PC-9 (cell line): ENCODE data around the gene FAM114A2. TPM values are rescaled to one million over a fixed set of nuclear protein-coding genes. Genes with fewer than 3 reads are reported as not detected.

Experiments
- BruUV-seq: library from RNA; stranded (reverse); fragments of 400-500 nt; replicated peaks from 2 replicates; lab custom pipeline; 2021; lab: Mats Ljungman, UMichigan
- CTCF ChIA-PET: fragments of 300-600 bp; sonication (Branson Sonifier 250); formaldehyde crosslinking; loops from one replicate; lab custom pipeline; 2022; ENCODE audit warnings: antibody characterized with exemption; lab: Charles Lee
- POLR2A ChIA-PET: fragments of 300-600 bp; sonication (Branson Sonifier 250); formaldehyde crosslinking; loops from one replicate; lab custom pipeline; 2022; ENCODE audit warnings: antibody characterized with exemption; ENCODE audit not compliant: unreplicated experiment; lab: Charles Lee
- DNase-seq, 2 experiments: peaks; one replicate each; pipeline versions ENCODE4 v3.0.0 to v3.0.0-alpha.2; 2015 to 2022; ENCODE audit warnings: mixed read lengths in 1 of 2
- H2AFZ ChIP-seq: fragments of 200-600 bp; sonication (generic); 2 replicates; pipeline ENCODE4 v1.8.1; 2017; ENCODE audit warnings: antibody characterized with exemption
- H3F3A ChIP-seq: fragments of 200-600 bp; sonication (generic); 2 replicates; pipeline ENCODE4 v1.8.1; 2017; ENCODE audit warnings: antibody characterized with exemption, mild to moderate bottlenecking, low read depth; ENCODE audit not compliant: insufficient read depth
- H3K27ac ChIP-seq: fragments of 200-600 bp; sonication (generic); 2 replicates; pipeline ENCODE4 v1.6.1; 2016; ENCODE audit warnings: mixed run types
- H3K27me3 ChIP-seq: fragments of 200-600 bp; sonication (generic); 2 replicates; pipeline ENCODE4 v1.6.1; 2016; ENCODE audit warnings: low read depth, mixed run types; ENCODE audit not compliant: insufficient read depth
- H3K36me3 ChIP-seq: fragments of 200-600 bp; sonication (generic); 2 replicates; pipeline ENCODE4 v1.6.1; 2016; ENCODE audit warnings: low read depth, mixed run types
- H3K4me1 ChIP-seq: fragments of 200-600 bp; sonication (generic); replicated peaks from 2 replicates; pipeline ENCODE4 v1.6.1; 2016; ENCODE audit warnings: mixed run types; ENCODE audit not compliant: insufficient read depth
- H3K4me2 ChIP-seq: fragments of 200-600 bp; sonication (generic); 2 replicates; pipeline ENCODE4 v1.6.1; 2017; ENCODE audit warnings: mixed run types
- H3K4me3 ChIP-seq: fragments of 200-600 bp; sonication (generic); 2 replicates; pipeline ENCODE4 v1.6.1; 2016; ENCODE audit warnings: mixed run types
- H3K79me2 ChIP-seq: fragments of 200-600 bp; sonication (generic); 2 replicates; pipeline ENCODE4 v1.6.1; 2017; ENCODE audit warnings: low read depth, mixed run types
- H3K9me2 ChIP-seq: fragments of 200-600 bp; sonication (generic); 2 replicates; pipeline ENCODE4 v1.8.1; 2017; ENCODE audit warnings: mild to moderate bottlenecking; ENCODE audit not compliant: insufficient read depth
- H3K9me3 ChIP-seq: fragments of 200-600 bp; sonication (generic); 2 replicates; pipeline ENCODE4 v1.8.1; 2016; ENCODE audit warnings: low read depth; ENCODE audit not compliant: insufficient read depth
- H4K20me1 ChIP-seq: fragments of 200-600 bp; sonication (generic); 2 replicates; pipeline ENCODE4 v1.8.1; 2017; ENCODE audit not compliant: insufficient read depth
- EZH2 ChIP-seq: fragments of 200-600 bp; sonication (generic); IDR thresholded peaks from 2 replicates; pipeline ENCODE4 v1.8.0; 2017; ENCODE audit warnings: antibody characterized with exemption, low read depth
- intact Hi-C: fragments of 100-400 bp; cut with micrococcal nuclease; formaldehyde crosslinking; loops from one replicate; pipeline ENCODE4 v1.10.0; 2022; ENCODE audit not compliant: unreplicated experiment
- total RNA-seq: library from RNA; stranded (reverse); gene quantifications from 2 replicates; pipeline ENCODE4 v1.2.3, GENCODE V29; 2021
- TF ChIP-seq, protein P1 (sequence below): fragments of 200-600 bp; sonication (generic); conservative IDR thresholded peaks from 2 replicates; pipeline ENCODE4 v1.6.1; 2017; ENCODE audit warnings: mixed run types, antibody characterized with exemption, mild to moderate bottlenecking, moderate library complexity

Gene FAM114A2
- total RNA-seq, 1 experiment from 2014 or later: 18.9 TPM

DNA sequence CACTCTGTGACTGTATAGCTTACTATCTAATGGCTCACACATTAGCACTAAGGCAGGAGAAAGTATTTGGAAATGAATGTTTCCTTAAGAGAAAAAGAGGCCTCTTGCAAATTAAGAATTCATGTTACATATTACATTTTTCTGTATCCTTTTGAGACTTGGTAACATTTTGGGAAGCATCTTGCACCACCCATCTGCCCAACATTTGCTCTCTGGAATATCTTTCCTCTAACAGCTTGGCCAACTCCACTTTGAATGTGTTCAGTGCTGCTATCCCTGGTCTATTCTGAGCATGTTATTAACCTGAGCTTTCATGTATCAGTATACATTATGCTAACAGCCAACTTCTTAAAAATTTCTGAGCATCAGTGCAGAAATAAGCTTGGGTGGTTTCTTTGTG, 27.3 kb upstream of the FAM114A2 start:
- no peak for DNase-seq
- Histone ChIP-seq H3K4me3 (no peak overlapping the region), H3K79me2 (no peaks in the 10 kb centered on the region), H3K27me3 (no peaks in the 10 kb centered on the region), H3K9me2 (0 out of 2 replicates have a peak, but pooled peaks cover 4% of the 10 kb centered on the region), H3K36me3 (no peaks in the 10 kb centered on the region), H3K4me1 (no peaks in the 10 kb centered on the region; the same call in 1 of the 2 replicates), H3K4me2 (no peak overlapping the region), H3K9me3 (no peaks in the 10 kb centered on the region), H3F3A (no peaks in the 10 kb centered on the region), H2AFZ (no peak overlapping the region), H4K20me1 (no peaks in the 10 kb centered on the region), H3K27ac (no peak overlapping the region)
- no TSS peak for BruUV-seq
- intact Hi-C loops: no loop called here
- ChIA-PET CTCF (no interaction called here), POLR2A (no interaction called here)
- TF ChIP-seq EZH2: no peak
- TF ChIP-seq, protein P1, sequence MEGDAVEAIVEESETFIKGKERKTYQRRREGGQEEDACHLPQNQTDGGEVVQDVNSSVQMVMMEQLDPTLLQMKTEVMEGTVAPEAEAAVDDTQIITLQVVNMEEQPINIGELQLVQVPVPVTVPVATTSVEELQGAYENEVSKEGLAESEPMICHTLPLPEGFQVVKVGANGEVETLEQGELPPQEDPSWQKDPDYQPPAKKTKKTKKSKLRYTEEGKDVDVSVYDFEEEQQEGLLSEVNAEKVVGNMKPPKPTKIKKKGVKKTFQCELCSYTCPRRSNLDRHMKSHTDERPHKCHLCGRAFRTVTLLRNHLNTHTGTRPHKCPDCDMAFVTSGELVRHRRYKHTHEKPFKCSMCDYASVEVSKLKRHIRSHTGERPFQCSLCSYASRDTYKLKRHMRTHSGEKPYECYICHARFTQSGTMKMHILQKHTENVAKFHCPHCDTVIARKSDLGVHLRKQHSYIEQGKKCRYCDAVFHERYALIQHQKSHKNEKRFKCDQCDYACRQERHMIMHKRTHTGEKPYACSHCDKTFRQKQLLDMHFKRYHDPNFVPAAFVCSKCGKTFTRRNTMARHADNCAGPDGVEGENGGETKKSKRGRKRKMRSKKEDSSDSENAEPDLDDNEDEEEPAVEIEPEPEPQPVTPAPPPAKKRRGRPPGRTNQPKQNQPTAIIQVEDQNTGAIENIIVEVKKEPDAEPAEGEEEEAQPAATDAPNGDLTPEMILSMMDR: no peak

DNA sequence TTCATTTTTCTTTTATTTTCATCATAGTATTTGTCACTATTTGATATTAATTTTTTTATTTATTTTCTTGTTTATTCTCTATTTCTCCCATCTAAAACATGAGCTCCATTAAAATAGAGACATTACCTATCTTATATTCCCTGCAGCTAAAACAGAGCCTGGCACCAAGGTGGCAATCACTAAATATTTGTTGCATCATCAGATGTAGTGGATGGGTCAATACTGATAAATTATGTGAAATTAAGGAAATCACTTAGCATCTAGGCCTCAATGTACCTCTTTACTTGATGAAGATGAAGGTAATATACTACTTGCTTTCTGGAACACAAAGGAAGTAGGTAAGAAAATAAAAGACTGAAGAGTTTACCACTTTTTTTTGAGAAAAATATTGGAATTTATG, 24.7 kb upstream of the FAM114A2 start:
- CTCF ChIA-PET: no interaction called here
- Histone ChIP-seq H4K20me1 (peaks cover 3% of the 10 kb centered on the region; the same call in 1 of the 2 replicates), H3K27me3 (no peaks in the 10 kb centered on the region), H3K9me2 (0 out of 2 replicates have a peak, but pooled peaks cover 4% of the 10 kb centered on the region), H3K4me2 (no peak overlapping the region), H3K4me3 (no peak overlapping the region), H2AFZ (no peak overlapping the region), H3K36me3 (no peaks in the 10 kb centered on the region), H3F3A (peaks cover 4% of the 10 kb centered on the region; the same call in 1 of the 2 replicates), H3K79me2 (no peaks in the 10 kb centered on the region), H3K4me1 (peaks cover 8% of the 10 kb centered on the region), H3K27ac (no peak overlapping the region), H3K9me3 (no peaks in the 10 kb centered on the region)
- no peak for TF ChIP-seq EZH2
- TF ChIP-seq, protein P1: no peak
- intact Hi-C loops: no loop called here
- POLR2A ChIA-PET: no interaction called here
- DNase-seq: no peak
- no TSS peak for BruUV-seq

DNA sequence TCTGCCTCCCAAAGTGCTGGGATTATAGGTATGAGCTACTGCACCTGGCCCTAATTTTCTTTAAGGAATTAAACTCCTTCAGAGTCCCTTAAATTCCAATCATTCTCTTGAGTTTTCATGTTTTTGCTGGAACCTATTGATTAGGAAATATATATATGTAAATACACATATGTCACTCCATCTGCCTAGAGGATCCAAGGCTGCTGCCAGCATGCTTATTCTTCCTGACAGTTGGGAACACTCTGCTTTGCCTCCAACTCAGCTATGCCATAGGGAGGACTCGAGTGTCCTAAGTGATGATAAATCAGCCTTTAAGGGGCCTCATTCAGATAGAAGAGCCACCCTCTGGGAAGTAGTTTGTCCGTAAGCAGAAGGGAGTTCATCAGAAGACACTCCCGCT, 21.9 kb upstream of the FAM114A2 start:
- H3K9me2 ChIP-seq: no peaks in the 10 kb centered on the region
- peaks cover 11% of the 10 kb centered on the region for H4K20me1 ChIP-seq
- peaks cover 21% of the 10 kb centered on the region for H3K4me1 ChIP-seq
- no peak overlapping the region for H3K4me3 ChIP-seq
- H3F3A ChIP-seq: peaks cover 22% of the 10 kb centered on the region
- no peak overlapping the region for H2AFZ ChIP-seq
- no peak for DNase-seq
- no peak for TF ChIP-seq EZH2
- TF ChIP-seq, protein P1: no peak
- H3K9me3 ChIP-seq: no peaks in the 10 kb centered on the region
- H3K27ac ChIP-seq: no peak overlapping the region
- intact Hi-C loops: no loop called here
- no peaks in the 10 kb centered on the region for H3K27me3 ChIP-seq
- H3K4me2 ChIP-seq: no peak overlapping the region
- POLR2A ChIA-PET: no interaction called here
- no TSS peak for BruUV-seq
- 0 out of 2 replicates have a peak, but pooled peaks cover 3% of the 10 kb centered on the region for H3K36me3 ChIP-seq
- CTCF ChIA-PET: no interaction called here
- no peaks in the 10 kb centered on the region for H3K79me2 ChIP-seq
